ENCODE results near the gene IL7R.

GRCh38 chr5:35854248-35854647 lies 2.4 kb upstream of the IL7R start:
- TF ChIP-seq POLR2A (IDR thresholded peaks at IDR 0.05) (no peak), CTCF (IDR thresholded peaks at IDR 0.05) (no peak)
